Hepatocyte (in vitro differentiated cells): ENCODE measurements around the gene PHLPP1. TPM values are rescaled to one million over a fixed set of nuclear protein-coding genes. Genes with fewer than 3 reads are reported as not detected.
A peak's percentile ranks its signal among the peaks of the same experiment; 100 is the strongest.

Experiments used
- DNase-seq: peaks from one replicate; pipeline ENCODE4 v3.0.0-alpha.2; 2016; ENCODE audit warnings: low spot score
- H2AFZ ChIP-seq: fragments of 200-600 bp; sonication (generic); 2 replicates; pipeline ENCODE4 v1.6.0; 2016; ENCODE audit warnings: antibody characterized with exemption, mild to moderate bottlenecking
- H3K27ac ChIP-seq: fragments of 200-600 bp; sonication (generic); 2 replicates; pipeline ENCODE4 v1.5.1; 2016; ENCODE audit warnings: mild to moderate bottlenecking
- H3K27me3 ChIP-seq: fragments of 200-600 bp; sonication (generic); 2 replicates; pipeline ENCODE4 v1.6.1; 2016
- H3K36me3 ChIP-seq: fragments of 200-600 bp; sonication (generic); replicated peaks from 2 replicates; pipeline ENCODE4 v1.5.1; 2016; ENCODE audit warnings: low read depth; ENCODE audit not compliant: insufficient read depth
- H3K4me1 ChIP-seq: fragments of 200-600 bp; sonication (generic); 2 replicates; pipeline ENCODE4 v1.5.1; 2016; ENCODE audit warnings: mild to moderate bottlenecking, moderate library complexity; ENCODE audit not compliant: insufficient read depth
- H3K4me2 ChIP-seq: fragments of 200-600 bp; sonication (generic); 2 replicates; pipeline ENCODE4 v1.6.0; 2016
- H3K4me3 ChIP-seq: fragments of 200-600 bp; sonication (generic); 2 replicates; pipeline ENCODE4 v1.5.1; 2016; ENCODE audit warnings: mild to moderate bottlenecking
- H3K79me2 ChIP-seq: fragments of 200-600 bp; sonication (generic); 2 replicates; pipeline ENCODE4 v1.6.0; 2017; ENCODE audit warnings: mild to moderate bottlenecking
- H3K9me2 ChIP-seq: fragments of 200-600 bp; sonication (generic); replicated peaks from 2 replicates; pipeline ENCODE4 v1.6.0; 2017; ENCODE audit warnings: mild to moderate bottlenecking; ENCODE audit not compliant: insufficient read depth
- H3K9me3 ChIP-seq: fragments of 200-600 bp; sonication (generic); 2 replicates; pipeline ENCODE4 v1.5.1; 2016; ENCODE audit warnings: low read depth, mild to moderate bottlenecking
- H4K20me1 ChIP-seq: fragments of 200-600 bp; sonication (generic); 2 replicates; pipeline ENCODE4 v1.6.0; 2016; ENCODE audit warnings: mild to moderate bottlenecking; ENCODE audit not compliant: insufficient read depth, poor library complexity, severe bottlenecking
- EZH2 ChIP-seq: fragments of 200-600 bp; sonication (generic); IDR thresholded peaks from 2 replicates; pipeline ENCODE4 v1.6.1; 2016; ENCODE audit warnings: antibody characterized with exemption, mild to moderate bottlenecking, borderline replicate concordance
- EZH2phosphoT487 ChIP-seq: fragments of 200-600 bp; sonication (generic); IDR thresholded peaks from one replicate; pipeline ENCODE4 v1.6.1; 2018; ENCODE audit warnings: antibody characterized with exemption, mild to moderate bottlenecking, low read depth, moderate library complexity; ENCODE audit not compliant: unreplicated experiment, severe bottlenecking
- WGBS: methylation state at CpG from one replicate; pipeline ENCODE4 v1.1.6; 2016; ENCODE audit warnings: low lambda C conversion rate; ENCODE audit errors: missing lambda C conversion rate; 5-methylcytosine and 5-hydroxymethylcytosine counted together
- polyA plus RNA-seq: library from polyadenylated mRNA; unstranded; fragments of >200 nt; fragmentation: Nextera tagmentation; extraction: Ambion mirVana; gene quantifications from 2 replicates; pipeline ENCODE4 v1.2.1, GENCODE V29; 2016
- total RNA-seq: library from RNA; depleted of rRNA; stranded (reverse); fragments of >200 nt; gene quantifications from 2 replicates; pipeline ENCODE4 v1.2.3, GENCODE V29; 2014
- TF ChIP-seq, protein P1 (sequence below): fragments of 200-600 bp; sonication (generic); IDR thresholded peaks from 2 replicates; pipeline ENCODE4 v1.5.1; 2016; ENCODE audit warnings: antibody characterized with exemption, mild to moderate bottlenecking; ENCODE audit not compliant: poor library complexity

Gene PHLPP1
- total and polyA plus RNA-seq, 2 experiments from 2014 or later, result 7.3 to 14.3 TPM

DNA sequence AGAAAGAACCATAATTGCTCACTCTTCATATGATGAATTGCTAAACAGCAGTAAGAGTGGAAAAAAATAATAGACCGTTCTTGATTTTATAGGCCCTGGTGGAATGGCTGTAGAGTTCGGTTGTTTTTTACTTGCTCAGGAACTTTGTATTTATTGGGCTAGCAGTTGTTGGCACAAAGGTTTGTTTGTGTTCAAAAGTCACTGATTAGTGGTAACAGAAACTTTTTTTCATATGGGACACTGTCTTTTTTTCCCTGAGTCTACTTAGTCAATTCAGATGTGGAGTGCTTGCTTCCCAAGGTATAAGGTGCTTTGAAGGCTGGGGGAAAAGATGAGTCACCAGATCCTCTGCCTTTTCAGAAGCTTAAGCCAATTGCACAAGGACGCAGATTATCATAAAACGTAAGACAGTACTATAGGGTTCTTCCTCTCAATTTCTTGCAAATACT lies 25.8 kb downstream of the PHLPP1 start:
- WGBS, result 20% methylated on average over 4 of the region's 4 CpGs
- no peak overlapping the region for H3K4me3 ChIP-seq

DNA sequence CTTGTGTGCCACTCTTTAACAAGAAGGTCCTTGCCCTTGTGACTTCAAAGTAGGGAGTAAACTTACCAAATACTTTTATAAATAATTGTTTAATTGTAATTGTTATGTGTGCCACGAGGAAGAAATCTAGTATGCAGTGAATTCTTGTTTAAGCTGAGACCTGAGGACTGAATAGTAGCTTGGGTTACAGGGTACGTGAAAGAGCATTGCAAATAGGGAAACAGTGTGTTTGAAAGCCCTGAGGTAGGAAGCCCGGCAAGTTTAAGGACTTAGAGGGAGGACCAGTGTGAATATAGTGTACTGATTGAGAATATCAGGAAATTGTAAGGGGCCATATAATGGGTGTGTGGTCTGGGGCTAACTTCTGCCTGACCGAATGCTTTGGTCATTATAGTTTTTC lies 26.2 kb downstream of the PHLPP1 start:
- no peak overlapping the region for H2AFZ ChIP-seq
- peak overlapping the region; percentile 82 for H3K27ac ChIP-seq
- peaks cover 81% of the 10 kb centered on the region for H3K79me2 ChIP-seq
- H3K9me2 ChIP-seq, result no peaks in the 10 kb centered on the region
- peak; percentile 20 for DNase-seq
- no peaks in the 10 kb centered on the region for H4K20me1 ChIP-seq
- TF ChIP-seq EZH2phosphoT487 (no peak), EZH2 (no peak)
- TF ChIP-seq, protein P1, sequence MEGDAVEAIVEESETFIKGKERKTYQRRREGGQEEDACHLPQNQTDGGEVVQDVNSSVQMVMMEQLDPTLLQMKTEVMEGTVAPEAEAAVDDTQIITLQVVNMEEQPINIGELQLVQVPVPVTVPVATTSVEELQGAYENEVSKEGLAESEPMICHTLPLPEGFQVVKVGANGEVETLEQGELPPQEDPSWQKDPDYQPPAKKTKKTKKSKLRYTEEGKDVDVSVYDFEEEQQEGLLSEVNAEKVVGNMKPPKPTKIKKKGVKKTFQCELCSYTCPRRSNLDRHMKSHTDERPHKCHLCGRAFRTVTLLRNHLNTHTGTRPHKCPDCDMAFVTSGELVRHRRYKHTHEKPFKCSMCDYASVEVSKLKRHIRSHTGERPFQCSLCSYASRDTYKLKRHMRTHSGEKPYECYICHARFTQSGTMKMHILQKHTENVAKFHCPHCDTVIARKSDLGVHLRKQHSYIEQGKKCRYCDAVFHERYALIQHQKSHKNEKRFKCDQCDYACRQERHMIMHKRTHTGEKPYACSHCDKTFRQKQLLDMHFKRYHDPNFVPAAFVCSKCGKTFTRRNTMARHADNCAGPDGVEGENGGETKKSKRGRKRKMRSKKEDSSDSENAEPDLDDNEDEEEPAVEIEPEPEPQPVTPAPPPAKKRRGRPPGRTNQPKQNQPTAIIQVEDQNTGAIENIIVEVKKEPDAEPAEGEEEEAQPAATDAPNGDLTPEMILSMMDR, result no peak
- no peaks in the 10 kb centered on the region for H3K9me3 ChIP-seq
- H3K27me3 ChIP-seq, result no peaks in the 10 kb centered on the region
- no peak overlapping the region for H3K4me3 ChIP-seq
- peak overlapping the region; percentile 60 for H3K4me2 ChIP-seq
- peaks cover 25% of the 10 kb centered on the region for H3K4me1 ChIP-seq
- 51% methylated on average over 4 of the region's 4 CpGs for WGBS
- H3K36me3 ChIP-seq, result no peaks in the 10 kb centered on the region

More for the DNA sequence above, 25.8 kb downstream of the PHLPP1 start:
- Histone ChIP-seq H3K9me2 (no peaks in the 10 kb centered on the region), H3K27ac (peak overlapping the region; percentile 82), H2AFZ (no peak overlapping the region), H3K4me2 (peak overlapping the region; percentile 60), H3K27me3 (no peaks in the 10 kb centered on the region), H4K20me1 (no peaks in the 10 kb centered on the region), H3K9me3 (no peaks in the 10 kb centered on the region), H3K79me2 (peaks cover 81% of the 10 kb centered on the region), H3K4me1 (peaks cover 25% of the 10 kb centered on the region), H3K36me3 (no peaks in the 10 kb centered on the region)
- DNase-seq, result peak; percentile 89
- TF ChIP-seq EZH2 (no peak), EZH2phosphoT487 (no peak)
- TF ChIP-seq, protein P1, result no peak

- Histone ChIP-seq H3K4me1 (peaks cover 25% of the 10 kb centered on the region), H3K79me2 (peaks cover 82% of the 10 kb centered on the region), H3K4me3 (no peak overlapping the region), H3K4me2 (no peak overlapping the region), H3K27ac (peak overlapping the region; percentile 24), H3K36me3 (no peaks in the 10 kb centered on the region), H4K20me1 (no peaks in the 10 kb centered on the region), H2AFZ (no peak overlapping the region), H3K27me3 (no peaks in the 10 kb centered on the region), H3K9me2 (no peaks in the 10 kb centered on the region), H3K9me3 (no peaks in the 10 kb centered on the region)
- no peak for DNase-seq
- 91% methylated on average over 3 of the region's 3 CpGs for WGBS
- TF ChIP-seq, protein P1, result no peak
- TF ChIP-seq EZH2 (no peak), EZH2phosphoT487 (no peak)
Observed at GRCh38 chr18:62744076-62744968, 29.0 kb downstream of the PHLPP1 start.
